Fibroblast of pulmonary artery (primary cell): ENCODE measurements around the gene DPYD.
A peak's percentile ranks its signal among the peaks of the same experiment; 100 is the strongest.

ENCODE experiments used
- DNase-seq: peaks from one replicate; pipeline ENCODE4 v3.0.0-alpha.2; 2010; ENCODE audit warnings: low read depth
- H3K4me3 ChIP-seq: replicated peaks from 2 replicates; pipeline ENCODE4 v1.5.1; 2011; ENCODE audit warnings: low read depth, mild to moderate bottlenecking, control low read depth, low read length, moderate library complexity
- CTCF ChIP-seq: IDR thresholded peaks from 2 replicates; pipeline ENCODE4 v1.5.1; 2011; ENCODE audit warnings: mild to moderate bottlenecking, control low read depth, low read length, inconsistent platforms; ENCODE audit errors: missing control alignments

The DPYD gene

DNA sequence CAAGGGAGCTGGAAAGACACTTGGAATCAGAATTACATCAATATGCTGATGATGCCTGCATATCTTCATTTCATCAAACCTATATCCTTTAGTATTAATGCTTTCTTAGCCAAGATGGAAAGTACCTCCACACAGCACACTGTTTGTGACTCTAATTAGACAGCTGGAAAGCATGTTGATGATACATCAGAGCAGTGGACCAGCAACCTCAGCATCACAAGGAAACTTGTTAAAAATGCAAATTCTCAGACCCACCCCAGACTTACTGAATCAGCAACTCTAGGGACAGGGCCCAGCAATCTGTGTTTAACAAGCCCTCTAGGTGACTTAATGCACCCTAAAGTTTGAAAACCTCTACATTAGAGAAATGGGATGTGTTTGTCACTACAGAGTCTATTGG lies 332.1 kb downstream of the DPYD start:
- H3K4me3 ChIP-seq = no peak overlapping the region
- no peak for DNase-seq
- no peak for TF ChIP-seq CTCF

GRCh38 chr1:97581614-97582051 lies 339.2 kb downstream of the DPYD start:
- no peak for TF ChIP-seq CTCF
- peak; percentile 37 for DNase-seq
- no peak overlapping the region for H3K4me3 ChIP-seq

DNA sequence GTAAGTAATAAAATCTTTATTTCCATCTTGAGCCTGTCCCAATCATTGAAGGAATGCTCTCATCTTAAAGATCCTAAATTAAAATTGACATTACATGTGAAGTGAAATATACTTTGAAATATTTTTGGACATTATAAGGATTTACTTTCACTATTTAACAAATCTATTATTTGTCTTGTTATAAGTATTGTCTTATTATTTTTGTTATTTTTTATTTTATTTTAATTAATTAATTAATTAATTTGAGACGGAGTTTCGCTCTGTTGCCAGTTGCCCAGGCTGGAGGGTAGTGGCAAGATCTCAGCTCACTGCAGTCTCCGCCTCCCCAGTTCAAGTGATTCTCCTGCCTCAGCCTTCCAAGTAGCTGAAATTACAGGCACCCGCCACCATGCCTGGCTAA lies 343.2 kb downstream of the DPYD start:
- no peak overlapping the region for H3K4me3 ChIP-seq
- no peak for DNase-seq
- TF ChIP-seq CTCF = no peak

- peak; percentile 14 for DNase-seq
- H3K4me3 ChIP-seq = no peak overlapping the region
- TF ChIP-seq CTCF = no peak
Observed at GRCh38 chr1:97573553-97573952, 347.3 kb downstream of the DPYD start.

GRCh38 chr1:97572561-97572960 lies 348.3 kb downstream of the DPYD start:
- H3K4me3 ChIP-seq = no peak overlapping the region
- DNase-seq = peak; percentile 18
- TF ChIP-seq CTCF = no peak

DNA sequence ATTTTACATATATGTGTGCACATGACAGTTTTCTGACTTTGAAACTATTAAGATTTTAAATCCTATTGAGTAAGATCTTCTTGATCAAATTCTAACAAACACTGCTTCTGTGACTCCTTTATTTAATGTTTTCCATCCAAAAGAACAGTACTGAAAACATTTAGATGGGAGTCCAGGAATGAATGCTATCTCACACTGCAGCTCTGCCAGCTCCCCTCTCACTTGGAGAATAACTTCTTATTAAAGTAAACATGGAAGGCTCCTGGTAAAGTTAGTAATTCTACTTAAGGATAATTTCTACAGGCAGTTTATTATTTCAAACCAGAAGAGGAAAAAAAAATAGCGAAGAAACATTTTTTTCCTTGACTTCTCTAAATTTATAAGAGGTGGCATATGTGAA lies 349.1 kb downstream of the DPYD start:
- no peak for DNase-seq
- no peak for TF ChIP-seq CTCF
- no peak overlapping the region for H3K4me3 ChIP-seq

GRCh38 chr1:97570691-97571090 lies 350.1 kb downstream of the DPYD start:
- H3K4me3 ChIP-seq = no peak overlapping the region
- no peak for TF ChIP-seq CTCF
- DNase-seq = no peak
